GM21360 (cell line): ENCODE results near the gene KCNQ2.

Experiments
- ATAC-seq: cut with Tn5 transposase; IDR thresholded peaks from one replicate; pipeline ENCODE4 v1.9.1; 2021; ENCODE audit warnings: mild to moderate bottlenecking, moderate library complexity; ENCODE audit not compliant: unreplicated experiment

KCNQ2 gene

GRCh38 chr20:63456429-63457284 is 15.8 kb downstream of the KCNQ2 start:
- ATAC-seq, result no peak

- ATAC-seq, result no peak
Observed at GRCh38 chr20:63455568-63455859, 16.9 kb downstream of the KCNQ2 start.

- ATAC-seq, result no peak
Observed at GRCh38 chr20:63454731-63455567, 17.5 kb downstream of the KCNQ2 start.

GRCh38 chr20:63452821-63453523 is 19.5 kb downstream of the KCNQ2 start:
- ATAC-seq, result no peak

GRCh38 chr20:63452341-63452740 is 20.1 kb downstream of the KCNQ2 start:
- no peak for ATAC-seq

GRCh38 chr20:63451821-63452220 is 20.6 kb downstream of the KCNQ2 start:
- ATAC-seq, result no peak

- ATAC-seq, result no peak
Observed at GRCh38 chr20:63449796-63450730, 22.4 kb downstream of the KCNQ2 start.

- ATAC-seq, result no peak
Observed at GRCh38 chr20:63449025-63449424, 23.4 kb downstream of the KCNQ2 start.

- ATAC-seq, result no peak
Observed at GRCh38 chr20:63448031-63448430, 24.4 kb downstream of the KCNQ2 start.

GRCh38 chr20:63447320-63447719 is 25.1 kb downstream of the KCNQ2 start:
- ATAC-seq, result no peak

GRCh38 chr20:63446216-63447024 is 26.0 kb downstream of the KCNQ2 start:
- ATAC-seq, result no peak

GRCh38 chr20:63445075-63445734 is 27.2 kb downstream of the KCNQ2 start:
- ATAC-seq, result no peak

GRCh38 chr20:63444548-63444947 is 27.9 kb downstream of the KCNQ2 start:
- no peak for ATAC-seq

- ATAC-seq, result no peak
Observed at GRCh38 chr20:63443606-63444395, 28.7 kb downstream of the KCNQ2 start.

GRCh38 chr20:63442100-63442493 is 30.4 kb downstream of the KCNQ2 start:
- ATAC-seq, result no peak

- no peak for ATAC-seq
Observed at GRCh38 chr20:63441136-63442099, 31.0 kb downstream of the KCNQ2 start.

- no peak for ATAC-seq
Observed at GRCh38 chr20:63440366-63440955, 32.0 kb downstream of the KCNQ2 start.
